Activated CD8-positive, alpha-beta memory T cell treated with anti-CD3 and anti-CD28 coated beads, Interleukin-2, amount 50 U/mL, for 4 hours (primary cell): ENCODE results near the gene EBNA1BP2.
A peak's percentile ranks its signal among the peaks of the same experiment; 100 is the strongest.
"Not testable (repeated sequence)": the region's sequence is repeated elsewhere in the genome, so short reads cannot be mapped to it uniquely, and the experiment has no call there.

Experiments used
- DNase-seq: peaks from one replicate; pipeline ENCODE4 v3.0.0-alpha.2; 2020

EBNA1BP2 gene

DNA sequence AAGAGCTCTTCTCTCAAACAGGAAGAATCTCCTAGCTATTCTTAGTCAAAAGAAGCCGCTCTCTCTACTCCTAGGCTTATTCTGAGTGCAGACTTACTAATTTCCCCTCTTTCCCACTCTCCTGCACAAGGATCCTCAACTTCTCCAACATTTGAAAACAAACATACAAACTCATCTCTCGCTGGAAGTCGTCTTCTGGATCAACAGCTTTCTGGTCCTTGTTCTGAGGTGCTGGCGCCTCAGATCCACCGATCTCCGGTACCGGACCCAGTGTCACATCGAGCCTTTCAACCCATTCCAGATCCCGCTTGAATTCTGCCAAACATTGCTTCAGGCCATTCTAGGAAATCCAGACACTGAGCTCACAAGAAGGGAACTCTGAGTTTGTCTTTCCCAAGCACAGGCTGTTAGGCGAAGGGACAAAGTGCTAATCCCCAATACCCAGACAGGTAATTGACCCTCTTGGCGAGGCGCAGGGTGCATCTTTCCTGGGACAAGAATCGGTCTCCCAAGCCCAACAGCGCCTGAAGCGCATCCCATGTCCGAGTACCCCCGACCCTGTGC lies 696 bp downstream of the EBNA1BP2 start:
- DNase-seq: no peak

DNA sequence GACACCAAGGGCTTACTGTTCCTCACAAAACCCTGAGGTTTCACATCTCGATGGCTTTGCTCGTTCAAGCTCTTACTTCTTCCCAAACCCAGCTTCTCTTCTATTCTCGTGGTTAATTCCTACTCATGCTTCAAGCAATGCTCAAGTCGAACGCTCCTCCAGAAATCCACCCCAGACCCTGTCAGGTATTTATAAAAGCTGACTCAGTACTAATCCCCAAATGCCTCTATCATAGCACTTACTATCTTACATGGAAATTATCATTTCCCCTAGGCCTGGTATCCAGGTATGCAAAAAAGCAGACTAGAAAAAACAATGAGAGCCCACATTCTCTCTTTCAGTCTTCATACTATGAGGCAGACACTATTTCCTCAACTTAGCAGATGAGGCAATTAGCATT lies 6.3 kb downstream of the EBNA1BP2 start:
- DNase-seq: no peak

DNA sequence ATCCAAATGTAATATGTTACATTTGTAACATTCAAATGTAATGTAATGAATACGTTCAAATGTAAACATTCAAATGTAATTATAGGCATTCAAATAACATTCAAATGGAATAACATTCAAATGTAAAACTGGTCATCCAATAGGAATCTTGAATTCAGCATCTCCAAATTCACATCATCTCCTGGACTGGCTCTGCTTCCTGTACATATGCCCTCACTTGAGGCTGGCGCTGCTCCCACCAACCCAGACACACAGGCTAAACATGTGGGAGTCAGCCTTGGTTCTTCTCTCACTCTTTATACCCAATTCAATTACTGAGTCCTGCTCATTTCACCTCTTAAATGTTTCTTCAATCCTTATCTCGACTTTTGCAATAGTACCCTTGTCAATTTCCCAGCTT lies 6.9 kb downstream of the EBNA1BP2 start:
- DNase-seq: no peak

GRCh38 chr1:43156026-43156425 lies 16.1 kb downstream of the EBNA1BP2 start:
- DNase-seq: no peak

DNA sequence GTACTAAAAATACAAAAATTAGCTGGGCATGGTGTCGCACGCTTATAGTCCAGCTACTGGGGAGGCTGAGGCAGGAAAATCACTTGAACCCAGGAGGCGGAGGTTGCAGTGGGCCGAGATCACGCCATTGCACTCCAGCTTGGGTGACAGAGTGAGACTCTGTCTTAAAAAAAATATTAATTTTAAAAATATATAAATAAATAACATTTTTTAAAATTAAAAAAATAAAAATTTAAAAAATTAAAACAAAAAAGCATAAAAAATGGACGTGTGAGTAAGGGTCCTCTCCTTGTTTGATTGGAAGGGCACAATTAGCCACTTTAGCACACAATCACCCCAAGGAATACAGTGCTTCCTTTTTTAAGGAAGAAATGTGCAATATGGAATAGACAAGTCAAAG lies 18.6 kb downstream of the EBNA1BP2 start:
- DNase-seq: no peak

- DNase-seq: no peak
These were observed 19.2 kb downstream of the EBNA1BP2 start for GRCh38 chr1:43152866-43153265.

DNA sequence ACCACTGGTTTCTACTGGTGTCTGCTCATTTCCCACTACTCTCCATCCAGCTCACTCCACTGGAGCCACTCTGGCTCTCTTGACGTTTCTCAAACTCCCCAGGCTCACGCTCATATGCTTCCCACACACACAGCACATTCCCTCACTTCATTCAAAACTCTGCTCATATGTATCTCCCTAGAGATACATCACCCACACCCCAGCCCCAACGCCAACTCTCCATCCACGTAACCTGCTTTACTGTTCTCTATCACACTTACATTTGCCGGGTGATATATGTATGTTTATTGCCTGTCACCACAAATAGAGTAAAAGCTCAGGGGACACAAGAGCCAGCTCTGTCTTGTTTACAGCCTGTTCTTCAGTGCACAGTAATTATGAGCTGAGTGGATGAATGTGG lies 22.2 kb downstream of the EBNA1BP2 start:
- no peak for DNase-seq

DNA sequence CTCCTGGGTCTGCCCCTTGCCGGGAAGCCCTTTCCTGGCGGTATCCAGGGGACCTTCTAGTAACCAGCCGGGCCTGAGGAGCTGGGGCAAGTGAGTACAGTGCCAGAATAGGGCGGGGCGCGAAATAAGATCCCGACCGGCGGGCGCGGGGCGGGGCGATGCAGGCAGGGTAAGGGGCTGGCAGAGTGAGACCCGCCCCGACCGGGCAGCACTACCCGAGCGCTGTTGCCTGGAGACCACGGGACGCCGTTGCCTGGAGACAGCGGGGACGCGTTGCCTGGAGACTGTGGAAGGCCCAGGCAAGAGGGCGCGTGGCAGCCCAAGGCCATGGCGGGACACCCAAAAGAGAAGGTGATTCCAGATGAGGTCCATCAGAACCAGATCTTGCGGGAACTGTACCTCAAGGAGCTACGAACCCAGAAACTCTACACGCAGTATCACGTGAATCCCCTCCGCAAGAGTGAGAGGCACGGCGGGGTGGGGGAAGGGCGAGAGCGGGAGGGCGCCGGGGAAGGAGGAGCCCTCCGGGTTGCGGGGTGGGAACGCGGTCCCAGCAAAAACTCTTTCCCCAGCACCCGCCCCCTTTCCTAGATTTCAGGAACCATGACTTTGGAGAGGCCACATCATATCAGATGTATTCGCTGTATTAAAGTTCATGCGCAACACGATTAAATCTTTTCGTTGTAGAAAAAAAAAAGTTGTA lies 24.3 kb downstream of the EBNA1BP2 start:
- peak; percentile 23 for DNase-seq

DNA sequence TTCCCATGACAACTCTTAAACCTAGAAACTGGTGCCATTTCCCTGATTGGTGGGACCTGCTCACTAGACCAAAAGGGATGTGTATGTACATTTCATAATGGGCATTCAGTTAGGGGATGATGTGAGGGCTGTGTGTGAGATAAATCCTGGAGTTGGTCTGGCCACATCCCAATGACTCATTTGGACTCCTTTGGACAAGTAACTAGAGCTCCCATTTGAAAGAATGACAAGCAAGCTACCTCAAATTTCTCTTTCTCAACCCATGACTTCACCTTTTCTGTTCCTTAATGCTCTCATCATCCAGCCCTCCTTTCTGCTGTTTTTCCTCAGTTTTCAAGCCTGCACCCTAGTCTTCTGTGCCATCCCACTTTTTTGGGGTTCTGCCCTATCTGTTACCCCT lies 27.9 kb downstream of the EBNA1BP2 start:
- DNase-seq: no peak

- DNase-seq: no peak
These were observed 28.6 kb downstream of the EBNA1BP2 start for GRCh38 chr1:43143441-43143888.

DNA sequence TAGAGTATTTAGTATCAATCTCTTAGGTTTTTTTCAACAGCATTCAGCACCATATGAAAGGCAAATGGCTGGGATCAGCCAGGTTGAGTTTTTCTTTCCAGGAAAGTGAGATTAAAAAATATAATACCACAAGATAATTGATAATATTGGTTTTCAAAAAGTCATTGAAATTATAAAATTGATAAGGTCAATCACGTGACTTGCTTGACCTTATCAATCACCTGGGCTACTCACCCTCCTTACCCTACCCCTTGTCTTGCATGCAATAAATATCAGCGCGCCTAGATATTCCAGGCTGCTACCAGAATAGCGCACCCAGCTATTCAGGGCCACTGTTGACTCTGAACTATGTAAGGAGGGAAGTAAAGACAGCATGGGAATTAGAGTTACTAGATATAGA lies 31.5 kb downstream of the EBNA1BP2 start:
- DNase-seq: no peak

- DNase-seq: no peak
These were observed 32.1 kb downstream of the EBNA1BP2 start for GRCh38 chr1:43140010-43140409.

DNA sequence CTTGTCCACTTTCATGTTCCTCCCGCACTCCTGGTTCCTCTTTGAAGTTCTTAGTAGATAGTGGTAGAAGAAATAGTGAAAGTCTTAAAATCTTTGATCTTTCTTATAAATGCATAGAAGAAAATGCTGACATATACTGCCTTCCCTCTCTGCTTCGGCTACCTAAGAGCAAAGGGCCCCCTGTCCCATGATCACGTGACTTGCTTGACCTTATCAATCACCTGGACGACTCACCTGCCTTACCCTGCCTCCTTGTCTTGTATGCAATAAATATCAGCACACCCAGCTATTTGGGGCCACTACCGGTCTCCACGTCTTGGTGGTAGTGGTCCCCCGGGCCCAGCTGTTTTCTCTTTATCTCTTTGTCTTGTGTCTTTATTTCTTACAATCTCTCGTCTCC lies 32.8 kb downstream of the EBNA1BP2 start:
- not testable (repeated sequence) for DNase-seq

DNA sequence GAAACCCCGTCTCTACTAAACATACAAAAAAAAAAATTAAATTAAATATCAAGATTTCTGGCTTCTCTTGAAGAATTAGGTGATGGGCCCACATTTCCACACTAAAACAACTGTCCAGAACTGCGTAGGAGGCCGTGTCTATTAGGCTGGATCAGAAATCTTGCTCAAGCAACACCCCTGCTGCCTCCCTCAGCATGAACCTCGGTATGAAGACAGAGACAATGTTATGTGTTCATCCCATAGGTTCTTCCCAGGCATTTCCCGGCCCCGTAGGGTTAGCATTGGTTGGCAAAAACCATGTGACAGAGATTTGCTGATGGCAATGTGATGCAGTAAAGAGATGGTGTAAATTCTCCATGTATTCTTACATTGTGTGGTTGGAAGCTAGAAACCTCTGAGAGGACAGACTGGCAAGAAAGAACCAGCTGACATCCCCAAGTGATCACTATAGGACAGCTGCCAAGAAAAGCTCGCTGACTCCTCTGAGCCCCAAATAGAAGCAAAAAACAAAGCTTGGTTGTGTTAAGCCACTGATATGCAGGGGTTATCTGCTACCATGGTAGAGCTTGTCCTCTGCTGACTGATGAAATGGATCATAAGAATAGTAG lies 34.5 kb downstream of the EBNA1BP2 start:
- no peak for DNase-seq

DNA sequence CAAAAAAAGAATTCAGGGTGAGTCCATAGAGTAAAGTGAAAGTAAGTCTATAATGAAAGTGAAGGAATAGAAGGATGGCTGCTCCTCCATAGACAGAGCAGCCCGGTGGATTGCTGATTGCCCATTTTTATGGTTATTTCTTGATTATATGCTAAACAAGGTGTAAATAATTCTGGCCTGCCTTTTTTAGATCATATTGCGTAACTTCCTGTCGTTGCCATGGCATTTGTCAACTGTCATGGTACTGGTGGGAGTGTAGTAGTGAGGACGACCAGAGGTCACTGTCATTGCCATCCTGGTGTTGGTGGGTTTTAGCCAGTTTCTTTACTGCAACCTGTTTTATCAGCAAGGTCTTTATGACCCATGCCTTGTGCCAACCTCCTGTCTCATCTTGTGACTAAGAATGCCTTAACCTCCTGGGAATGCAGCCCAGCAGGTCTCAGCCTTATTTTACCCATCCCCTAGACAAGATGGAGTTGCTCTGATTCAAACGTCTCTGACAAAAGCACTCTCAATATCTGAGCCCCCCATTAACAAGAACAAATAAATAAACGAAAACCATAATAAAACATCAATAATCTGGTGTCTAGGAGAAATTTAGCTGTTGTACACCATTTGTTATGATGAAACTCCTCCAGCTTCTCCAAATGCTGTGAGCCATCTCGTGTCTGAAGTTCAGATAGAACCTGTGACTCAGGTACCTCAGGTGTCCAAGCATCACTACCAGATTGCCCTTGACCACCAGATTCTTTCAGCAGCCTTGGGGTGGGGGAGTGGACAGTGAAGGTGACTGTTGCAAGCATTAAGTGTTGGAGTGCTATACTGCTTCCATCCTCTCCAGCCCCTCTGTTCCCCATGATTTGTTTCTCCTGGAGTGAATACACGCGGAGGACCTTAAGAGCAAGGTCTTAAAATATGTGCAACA lies 36.0 kb downstream of the EBNA1BP2 start:
- DNase-seq: no peak

DNA sequence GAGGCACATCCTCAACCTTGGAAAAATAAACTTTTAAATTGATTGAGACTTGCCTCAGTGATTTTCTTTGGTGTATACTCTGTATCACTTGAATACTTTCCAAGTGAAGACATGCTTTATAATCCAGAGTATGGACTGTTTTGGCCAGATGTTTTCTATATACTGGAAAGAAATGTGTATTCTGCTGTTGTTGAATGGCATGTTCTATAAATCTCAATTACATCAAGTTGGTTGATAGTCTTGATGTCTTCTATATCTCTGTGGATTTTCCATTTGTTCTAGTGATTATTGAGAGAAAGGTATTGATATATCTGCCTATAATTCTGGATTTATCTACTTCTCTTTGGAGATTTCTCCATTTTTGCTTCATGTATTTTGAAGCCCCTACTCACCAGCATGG lies 37.5 kb downstream of the EBNA1BP2 start:
- no peak for DNase-seq

DNA sequence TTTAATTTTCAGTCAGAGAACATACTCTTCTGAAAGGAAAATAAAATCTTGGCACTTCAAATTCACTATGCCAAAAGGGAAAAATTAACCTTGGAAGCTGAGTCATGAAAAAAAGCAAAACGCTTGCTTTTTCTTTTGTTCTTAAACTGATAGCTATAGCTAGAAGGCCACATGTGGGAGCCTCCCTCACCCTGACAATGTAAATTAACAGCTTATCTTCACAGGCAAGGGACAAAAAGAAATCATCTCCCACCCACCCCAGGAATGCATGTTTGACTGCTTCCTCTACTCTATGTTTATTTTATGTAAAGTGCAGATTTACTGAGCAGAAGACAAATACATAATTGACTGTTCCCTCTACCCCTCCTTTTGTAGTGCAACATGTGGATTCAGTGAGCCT lies 38.0 kb downstream of the EBNA1BP2 start:
- DNase-seq: no peak

DNA sequence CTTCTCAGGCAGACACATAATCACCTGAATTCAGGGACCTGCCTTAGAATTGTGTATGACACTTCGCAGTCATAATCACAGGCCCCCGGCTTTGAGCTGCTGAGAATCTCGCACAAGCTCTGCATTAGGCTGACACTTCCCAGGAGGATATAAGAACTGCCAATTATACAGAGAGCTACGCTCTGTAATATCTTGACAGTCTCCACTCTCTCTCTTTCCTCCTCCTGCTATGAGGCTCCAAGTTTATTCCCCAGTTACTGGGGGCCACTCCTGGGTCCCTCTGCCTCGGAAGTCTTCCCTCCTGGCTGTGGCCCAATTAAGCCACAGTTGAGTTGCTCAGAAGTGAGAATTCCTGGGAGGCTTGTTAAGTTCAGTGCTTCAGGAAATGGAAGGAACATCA lies 42.7 kb downstream of the EBNA1BP2 start:
- no peak for DNase-seq

- DNase-seq: no peak
These were observed 43.3 kb downstream of the EBNA1BP2 start for GRCh38 chr1:43128816-43129215.

- DNase-seq: no peak
These were observed 49.1 kb downstream of the EBNA1BP2 start for GRCh38 chr1:43123031-43123430.

DNA sequence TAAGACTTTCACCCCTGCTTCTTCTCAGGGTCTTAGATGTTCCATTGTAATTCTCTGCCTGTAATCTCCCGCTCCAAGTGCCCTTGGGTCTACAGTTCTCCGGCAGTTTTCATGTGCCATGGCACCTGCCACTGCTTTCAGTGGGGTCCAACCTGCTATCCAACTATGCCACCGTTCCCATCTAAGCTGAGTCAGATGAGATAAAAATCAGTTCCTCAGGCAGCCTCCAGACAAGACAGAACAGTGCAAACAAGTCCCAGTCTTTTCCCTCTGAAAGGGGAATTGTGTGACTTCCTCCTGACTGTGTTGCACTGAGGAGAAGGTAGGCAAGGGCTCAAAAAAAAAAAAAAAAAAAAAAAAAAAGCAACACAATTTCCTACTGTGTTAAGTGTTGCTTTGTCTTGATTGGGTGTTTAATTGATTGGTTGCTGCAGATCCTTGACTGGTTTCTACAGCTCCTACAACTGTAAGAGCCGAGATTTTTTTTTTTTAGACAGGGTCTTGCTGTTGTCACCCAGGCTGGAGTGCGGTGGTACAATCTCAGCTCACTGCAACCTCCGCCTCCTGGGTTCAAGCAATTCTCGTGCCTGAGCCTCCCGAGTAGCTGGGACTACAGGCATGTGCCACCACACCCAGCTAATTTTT lies 50.7 kb downstream of the EBNA1BP2 start:
- DNase-seq: no peak

DNA sequence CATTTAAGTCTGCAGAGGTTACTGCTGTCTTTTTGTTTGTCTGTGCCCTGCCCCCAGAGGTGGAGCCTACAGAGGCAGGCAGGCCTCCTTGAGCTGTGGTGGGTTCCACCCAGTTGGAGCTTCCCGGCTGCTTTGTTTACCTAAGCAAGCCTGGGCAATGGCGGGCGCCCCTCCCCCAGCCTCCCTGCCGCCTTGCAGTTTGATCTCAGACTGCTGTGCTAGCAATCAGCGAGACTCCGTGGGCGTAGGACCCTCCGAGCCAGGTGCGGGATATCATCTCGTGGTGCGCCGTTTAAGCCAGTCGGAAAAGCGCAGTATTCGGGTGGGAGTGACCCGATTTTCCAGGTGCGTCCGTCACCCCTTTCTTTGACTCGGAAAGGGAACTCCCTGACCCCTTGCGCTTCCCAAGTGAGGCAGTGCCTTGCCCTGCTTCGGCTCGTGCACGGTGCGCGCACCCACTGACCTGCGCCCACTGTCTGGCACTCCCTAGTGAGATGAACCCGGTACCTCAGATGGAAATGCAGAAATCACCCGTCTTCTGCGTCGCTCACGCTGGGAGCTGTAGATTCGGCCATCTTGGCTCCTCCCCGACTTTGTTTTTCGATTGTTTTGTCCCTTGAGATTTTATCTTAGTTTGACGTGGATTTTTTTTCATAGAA lies 52.0 kb downstream of the EBNA1BP2 start:
- DNase-seq: not testable (repeated sequence)
